ENCODE results near the gene FGF2.

- TF ChIP-seq CTCF (IDR thresholded peaks at IDR 0.05; ENCODE audit: low read length) = no peak
- no peak for TF ChIP-seq EZH2 (optimal IDR thresholded peaks at IDR 0.05; ENCODE audit: low read depth, low read length)
Measured at GRCh38 chr4:122858705-122859104, 32.1 kb downstream of the FGF2 start.

Measured in MM.1S (cell line).